Neural cell (in vitro differentiated cells): Measurements from ENCODE around the gene TMEM143. TPM values are rescaled to one million over a fixed set of nuclear protein-coding genes. Genes with fewer than 3 reads are reported as not detected.
"Not testable (repeated sequence)": the region's sequence is repeated elsewhere in the genome, so short reads cannot be mapped to it uniquely, and the experiment has no call there.

ENCODE experiments used
- H2AFZ ChIP-seq: fragments of 200-600, 300-800 bp; sonication (generic), shearing (Covaris generic); 2 replicates; pipeline ENCODE4 v1.6.0; 2014; ENCODE audit warnings: low read depth, mild to moderate bottlenecking, antibody characterized with exemption, low read length, moderate library complexity
- H3F3A ChIP-seq: fragments of 200-600 bp; shearing (Covaris generic); 2 replicates; pipeline ENCODE4 v1.6.1; 2016; ENCODE audit warnings: mild to moderate bottlenecking, moderate library complexity, mixed read lengths, antibody characterized with exemption, low read length; ENCODE audit not compliant: insufficient read depth, poor library complexity, severe bottlenecking
- H3K27ac ChIP-seq: fragments of 200-600, 300-800 bp; sonication (generic), shearing (Covaris generic); 2 replicates; pipeline ENCODE4 v1.5.1; 2014; ENCODE audit warnings: mild to moderate bottlenecking, low read length, moderate library complexity
- H3K27me3 ChIP-seq: fragments of 300-800, 200-600 bp; sonication (generic), shearing (Covaris generic); 2 replicates; pipeline ENCODE4 v1.6.0; 2014; ENCODE audit warnings: mild to moderate bottlenecking, low read depth, low read length, moderate library complexity; ENCODE audit not compliant: insufficient read depth
- H3K36me3 ChIP-seq: fragments of 300-800, 200-600 bp; sonication (generic), shearing (Covaris generic); 2 replicates; pipeline ENCODE4 v1.5.1; 2014; ENCODE audit warnings: mild to moderate bottlenecking, antibody characterized with exemption, low read length, moderate library complexity; ENCODE audit not compliant: insufficient read depth
- H3K4me2 ChIP-seq: fragments of 300-800, 200-600 bp; sonication (generic), shearing (Covaris generic); 2 replicates; pipeline ENCODE4 v1.6.0; 2014; ENCODE audit warnings: mild to moderate bottlenecking, low read length
- H3K4me3 ChIP-seq: fragments of 300-800, 200-600 bp; sonication (generic), shearing (Covaris generic); 2 replicates; pipeline ENCODE4 v1.5.1; 2014; ENCODE audit warnings: mild to moderate bottlenecking, low read length, moderate library complexity
- H3K79me2 ChIP-seq: fragments of 200-600 bp; shearing (Covaris generic); replicated peaks from 2 replicates; pipeline ENCODE4 v1.6.0; 2014; ENCODE audit warnings: mild to moderate bottlenecking, low read length, moderate library complexity; ENCODE audit not compliant: insufficient read depth
- H3K9ac ChIP-seq: fragments of 300-800, 200-600 bp; sonication (generic), shearing (Covaris generic); 2 replicates; pipeline ENCODE4 v1.6.1; 2016; ENCODE audit warnings: mild to moderate bottlenecking, low read length, mixed read lengths
- H3K9me2 ChIP-seq: fragments of 200-600 bp; shearing (Covaris generic); 2 replicates; pipeline ENCODE4 v1.6.1; 2016; ENCODE audit warnings: mild to moderate bottlenecking, low read length, mixed read lengths; ENCODE audit not compliant: insufficient read depth
- H3K9me3 ChIP-seq: fragments of 200-600, 300-800 bp; sonication (generic), shearing (Covaris generic); 2 replicates; pipeline ENCODE4 v1.6.1; 2016; ENCODE audit warnings: mild to moderate bottlenecking, mixed run types, low read length, moderate library complexity, mixed read lengths
- H4K20me1 ChIP-seq: fragments of 200-600 bp; shearing (Covaris generic); 2 replicates; pipeline ENCODE4 v1.6.1; 2016; ENCODE audit warnings: mild to moderate bottlenecking, mixed run types; ENCODE audit not compliant: insufficient read depth
- CTCF ChIP-seq: fragments of 450-650 bp; IDR thresholded peaks from 2 replicates; pipeline ENCODE4 v1.5.1; 2014; ENCODE audit warnings: antibody characterized with exemption, mild to moderate bottlenecking, moderate library complexity; ENCODE audit not compliant: poor library complexity, severe bottlenecking
- EP300 ChIP-seq: fragments of 450-650 bp; conservative IDR thresholded peaks from 2 replicates; pipeline ENCODE4 v1.6.1; 2014; ENCODE audit warnings: antibody characterized with exemption, mild to moderate bottlenecking, moderate library complexity; ENCODE audit not compliant: poor library complexity, severe bottlenecking
- EZH2 ChIP-seq: fragments of 200-600, 300-800 bp; shearing (Covaris generic), sonication (generic); IDR thresholded peaks from 2 replicates; pipeline ENCODE4 v1.6.1; 2014; ENCODE audit warnings: antibody characterized with exemption, low read length, borderline replicate concordance, mild to moderate bottlenecking; ENCODE audit not compliant: insufficient read depth, poor library complexity, severe bottlenecking
- MXI1 ChIP-seq: fragments of 450-650 bp; conservative IDR thresholded peaks from 2 replicates; pipeline ENCODE4 v1.6.1; 2014; ENCODE audit warnings: antibody characterized with exemption, mild to moderate bottlenecking; ENCODE audit not compliant: poor library complexity, severe bottlenecking
- POLR2AphosphoS5 ChIP-seq: IDR thresholded peaks from 2 replicates; pipeline ENCODE4 v1.6.1; 2012
- RAD21 ChIP-seq: fragments of 450-650 bp; conservative IDR thresholded peaks from 2 replicates; pipeline ENCODE4 v1.6.1; 2014; ENCODE audit warnings: antibody characterized with exemption, mild to moderate bottlenecking, moderate library complexity
- REST ChIP-seq: IDR thresholded peaks from 2 replicates; pipeline ENCODE4 v1.6.1; 2012; ENCODE audit warnings: borderline replicate concordance
- SMC3 ChIP-seq: fragments of 450-650 bp; conservative IDR thresholded peaks from 2 replicates; pipeline ENCODE4 v1.6.1; 2014; ENCODE audit warnings: antibody characterized with exemption, mild to moderate bottlenecking, moderate library complexity; ENCODE audit not compliant: poor library complexity
- TAF1 ChIP-seq: IDR thresholded peaks from 2 replicates; pipeline ENCODE4 v1.6.1; 2012; ENCODE audit warnings: low read depth
- polyA plus RNA-seq: library from polyadenylated mRNA; depleted of rRNA; stranded (reverse); fragments of >200 nt; gene quantifications from 2 replicates; pipeline ENCODE4 v1.2.3, GENCODE V29; 2014

The TMEM143 gene
- polyA plus RNA-seq, 1 donor from 2014 or later: 4.2 TPM

- H3K9ac ChIP-seq, H3K27ac ChIP-seq, H3K9me2 ChIP-seq, H3F3A ChIP-seq, H3K4me3 ChIP-seq, H3K4me2 ChIP-seq, H3K36me3 ChIP-seq, H4K20me1 ChIP-seq, H3K79me2 ChIP-seq, H3K9me3 ChIP-seq, H3K27me3 ChIP-seq, H2AFZ ChIP-seq: not testable (repeated sequence)
Observed at GRCh38 chr19:48371771-48372170, 8.0 kb upstream of the TMEM143 start.

GRCh38 chr19:48371367-48371766 is 7.6 kb upstream of the TMEM143 start:
- no peaks in the 10 kb centered on the region for H4K20me1 ChIP-seq
- H3F3A ChIP-seq: no peaks in the 10 kb centered on the region
- no peak overlapping the region for H2AFZ ChIP-seq
- H3K27ac ChIP-seq: no peak overlapping the region
- TF ChIP-seq MXI1: no peak
- TF ChIP-seq RAD21: no peak
- no peak for TF ChIP-seq EP300
- no peak for TF ChIP-seq POLR2AphosphoS5
- no peak for TF ChIP-seq EZH2
- TF ChIP-seq REST: no peak
- no peak for TF ChIP-seq CTCF
- no peak for TF ChIP-seq SMC3
- no peak for TF ChIP-seq TAF1
- H3K4me2 ChIP-seq: no peak overlapping the region
- H3K9ac ChIP-seq: no peak overlapping the region
- H3K9me2 ChIP-seq: no peaks in the 10 kb centered on the region
- H3K79me2 ChIP-seq: no peaks in the 10 kb centered on the region
- H3K4me3 ChIP-seq: no peak overlapping the region
- H3K27me3 ChIP-seq: no peaks in the 10 kb centered on the region
- H3K36me3 ChIP-seq: no peaks in the 10 kb centered on the region
- H3K9me3 ChIP-seq: no peaks in the 10 kb centered on the region

- Histone ChIP-seq H4K20me1 (no peaks in the 10 kb centered on the region), H3K36me3 (no peaks in the 10 kb centered on the region), H3K9ac (no peak overlapping the region), H3K4me2 (no peak overlapping the region), H2AFZ (no peak overlapping the region), H3K4me3 (no peak overlapping the region), H3K79me2 (no peaks in the 10 kb centered on the region), H3K9me3 (no peaks in the 10 kb centered on the region), H3K27me3 (no peaks in the 10 kb centered on the region), H3K27ac (no peak overlapping the region), H3F3A (no peaks in the 10 kb centered on the region), H3K9me2 (no peaks in the 10 kb centered on the region)
- TF ChIP-seq TAF1 (no peak), REST (no peak), POLR2AphosphoS5 (no peak), RAD21 (no peak), MXI1 (no peak), EZH2 (no peak), SMC3 (no peak), CTCF (no peak), EP300 (no peak)
Observed at GRCh38 chr19:48370955-48371354, 7.2 kb upstream of the TMEM143 start.
